NT2/D1 (cell line): Measurements from ENCODE around the gene SCARB2.

ENCODE experiments used
- DNase-seq: peaks from one replicate; pipeline ENCODE4 v3.0.0-alpha.2; 2011; ENCODE audit warnings: low read depth, low spot score
- H3K27me3 ChIP-seq: 2 replicates; pipeline ENCODE4 v1.6.0; 2011; ENCODE audit warnings: mild to moderate bottlenecking; ENCODE audit not compliant: insufficient read length, insufficient read depth
- H3K36me3 ChIP-seq: 2 replicates; pipeline ENCODE4 v1.6.1; 2011; ENCODE audit warnings: mild to moderate bottlenecking, low read length, mixed read lengths; ENCODE audit not compliant: insufficient read depth, insufficient read length
- H3K4me1 ChIP-seq: 2 replicates; pipeline ENCODE4 v1.5.1; 2011; ENCODE audit not compliant: insufficient read depth, insufficient read length
- H3K4me3 ChIP-seq: 2 replicates; pipeline ENCODE4 v1.5.1; 2011; ENCODE audit warnings: low read depth; ENCODE audit not compliant: insufficient read length
- H3K9ac ChIP-seq: 2 replicates; pipeline ENCODE4 v1.6.0; 2011; ENCODE audit warnings: low read depth; ENCODE audit not compliant: insufficient read length
- H3K9me3 ChIP-seq: 2 replicates; pipeline ENCODE4 v1.5.1; 2011; ENCODE audit warnings: mild to moderate bottlenecking, low read length; ENCODE audit not compliant: insufficient read depth
- SUZ12 ChIP-seq: IDR thresholded peaks from 2 replicates; pipeline ENCODE4 v1.6.1; 2011; ENCODE audit not compliant: insufficient read length, insufficient read depth; ENCODE audit errors: extremely low read depth
- YY1 ChIP-seq: IDR thresholded peaks from 2 replicates; pipeline ENCODE4 v1.6.1; 2011; ENCODE audit not compliant: insufficient read length, insufficient read depth
- ZNF274 ChIP-seq: IDR thresholded peaks from 2 replicates; pipeline ENCODE4 v1.6.1; 2011; ENCODE audit warnings: mild to moderate bottlenecking, low read depth, low read length

SCARB2 gene

GRCh38 chr4:76235915-76236314, 22.3 kb upstream of the SCARB2 start:
- H3K9ac ChIP-seq = no peak overlapping the region
- H3K4me1 ChIP-seq = no peaks in the 10 kb centered on the region
- no peak for DNase-seq
- H3K36me3 ChIP-seq = peaks cover 7% of the 10 kb centered on the region
- peaks cover 10% of the 10 kb centered on the region; the same call in 1 of the 2 replicates for H3K9me3 ChIP-seq
- TF ChIP-seq ZNF274 = no peak
- TF ChIP-seq YY1 = no peak
- TF ChIP-seq SUZ12 = no peak
- H3K4me3 ChIP-seq = no peak overlapping the region
- H3K27me3 ChIP-seq = no peaks in the 10 kb centered on the region

GRCh38 chr4:76235407-76235806, 21.8 kb upstream of the SCARB2 start:
- Histone ChIP-seq H3K4me3 (no peak overlapping the region), H3K36me3 (peaks cover 12% of the 10 kb centered on the region), H3K9ac (no peak overlapping the region), H3K9me3 (peaks cover 14% of the 10 kb centered on the region; the same call in 1 of the 2 replicates), H3K27me3 (no peaks in the 10 kb centered on the region), H3K4me1 (no peaks in the 10 kb centered on the region)
- no peak for DNase-seq
- TF ChIP-seq ZNF274 (no peak), YY1 (no peak), SUZ12 (no peak)

- Histone ChIP-seq H3K36me3 (peaks cover 19% of the 10 kb centered on the region), H3K4me1 (no peaks in the 10 kb centered on the region), H3K9ac (no peak overlapping the region), H3K4me3 (no peak overlapping the region), H3K9me3 (peaks cover 22% of the 10 kb centered on the region; the same call in 1 of the 2 replicates), H3K27me3 (no peaks in the 10 kb centered on the region)
- DNase-seq = no peak
- TF ChIP-seq YY1 (no peak), ZNF274 (no peak), SUZ12 (no peak)
These were observed 21.0 kb upstream of the SCARB2 start for GRCh38 chr4:76234679-76235044.

- peaks cover 27% of the 10 kb centered on the region for H3K9me3 ChIP-seq
- no peaks in the 10 kb centered on the region for H3K27me3 ChIP-seq
- peaks cover 24% of the 10 kb centered on the region for H3K36me3 ChIP-seq
- H3K4me1 ChIP-seq = no peaks in the 10 kb centered on the region
- TF ChIP-seq YY1 (no peak), SUZ12 (no peak), ZNF274 (no peak)
- H3K9ac ChIP-seq = peak overlapping the region; percentile 61
- DNase-seq = no peak
- H3K4me3 ChIP-seq = peak overlapping the region; percentile 54
These were observed 20.5 kb upstream of the SCARB2 start for GRCh38 chr4:76233967-76234678.

- H3K9ac ChIP-seq = peak overlapping the region; percentile 61
- H3K4me3 ChIP-seq = peak overlapping the region; percentile 54
- H3K9me3 ChIP-seq = peaks cover 33% of the 10 kb centered on the region
- H3K36me3 ChIP-seq = peaks cover 24% of the 10 kb centered on the region
- no peaks in the 10 kb centered on the region for H3K27me3 ChIP-seq
- no peaks in the 10 kb centered on the region for H3K4me1 ChIP-seq
- TF ChIP-seq ZNF274 (no peak), YY1 (no peak), SUZ12 (no peak)
- DNase-seq = no peak
These were observed 19.9 kb upstream of the SCARB2 start for GRCh38 chr4:76233529-76233928.

GRCh38 chr4:76233083-76233482, 19.5 kb upstream of the SCARB2 start:
- no peak for DNase-seq
- H3K36me3 ChIP-seq = peaks cover 24% of the 10 kb centered on the region
- TF ChIP-seq ZNF274 = no peak
- TF ChIP-seq YY1 = no peak
- no peak for TF ChIP-seq SUZ12
- no peaks in the 10 kb centered on the region for H3K27me3 ChIP-seq
- H3K4me1 ChIP-seq = no peaks in the 10 kb centered on the region
- H3K4me3 ChIP-seq = peak overlapping the region; percentile 54
- peak overlapping the region; percentile 61 for H3K9ac ChIP-seq
- H3K9me3 ChIP-seq = peaks cover 34% of the 10 kb centered on the region

- H3K4me3 ChIP-seq = peak overlapping the region; percentile 54
These were observed 19.1 kb upstream of the SCARB2 start for GRCh38 chr4:76232681-76233080.

More at GRCh38 chr4:76232681-76233080, 19.1 kb upstream of the SCARB2 start:
- Histone ChIP-seq H3K27me3 (no peaks in the 10 kb centered on the region), H3K9ac (no peak overlapping the region), H3K4me1 (no peaks in the 10 kb centered on the region), H3K36me3 (peaks cover 24% of the 10 kb centered on the region), H3K9me3 (peaks cover 34% of the 10 kb centered on the region)
- no peak for DNase-seq
- no peak for TF ChIP-seq SUZ12
- no peak for TF ChIP-seq YY1
- TF ChIP-seq ZNF274 = no peak
